GM12872 (cell line): Measurements from ENCODE around the gene IP6K3.

Source experiments
- TF ChIP-seq, protein P1 (sequence below): IDR thresholded peaks from 3 replicates; pipeline ENCODE4 v1.5.1; 2011; ENCODE audit warnings: low read depth, mild to moderate bottlenecking, low read length, moderate library complexity; ENCODE audit not compliant: insufficient read depth

The IP6K3 gene

DNA sequence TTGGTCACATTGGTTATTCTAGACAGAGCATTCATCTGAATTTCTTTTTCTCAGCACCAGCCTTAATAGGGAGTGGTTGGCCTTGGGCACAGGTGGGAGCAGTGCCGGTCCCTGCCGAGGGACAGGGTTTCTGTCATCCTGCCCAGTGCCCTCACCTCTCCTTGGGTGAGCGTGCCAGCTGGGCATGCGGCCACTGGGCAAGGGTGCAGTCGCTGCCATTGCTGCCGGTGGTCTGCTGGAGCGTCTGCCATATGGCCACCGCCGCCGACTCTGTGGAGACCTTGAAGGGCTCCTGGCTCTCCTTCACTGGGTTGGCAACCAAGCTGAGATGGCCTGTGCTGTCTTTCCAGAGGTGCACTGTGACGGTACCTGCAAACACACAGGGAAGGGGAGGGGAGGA lies 18.8 kb downstream of the IP6K3 start:
- TF ChIP-seq, protein P1, sequence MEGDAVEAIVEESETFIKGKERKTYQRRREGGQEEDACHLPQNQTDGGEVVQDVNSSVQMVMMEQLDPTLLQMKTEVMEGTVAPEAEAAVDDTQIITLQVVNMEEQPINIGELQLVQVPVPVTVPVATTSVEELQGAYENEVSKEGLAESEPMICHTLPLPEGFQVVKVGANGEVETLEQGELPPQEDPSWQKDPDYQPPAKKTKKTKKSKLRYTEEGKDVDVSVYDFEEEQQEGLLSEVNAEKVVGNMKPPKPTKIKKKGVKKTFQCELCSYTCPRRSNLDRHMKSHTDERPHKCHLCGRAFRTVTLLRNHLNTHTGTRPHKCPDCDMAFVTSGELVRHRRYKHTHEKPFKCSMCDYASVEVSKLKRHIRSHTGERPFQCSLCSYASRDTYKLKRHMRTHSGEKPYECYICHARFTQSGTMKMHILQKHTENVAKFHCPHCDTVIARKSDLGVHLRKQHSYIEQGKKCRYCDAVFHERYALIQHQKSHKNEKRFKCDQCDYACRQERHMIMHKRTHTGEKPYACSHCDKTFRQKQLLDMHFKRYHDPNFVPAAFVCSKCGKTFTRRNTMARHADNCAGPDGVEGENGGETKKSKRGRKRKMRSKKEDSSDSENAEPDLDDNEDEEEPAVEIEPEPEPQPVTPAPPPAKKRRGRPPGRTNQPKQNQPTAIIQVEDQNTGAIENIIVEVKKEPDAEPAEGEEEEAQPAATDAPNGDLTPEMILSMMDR, result no peak

DNA sequence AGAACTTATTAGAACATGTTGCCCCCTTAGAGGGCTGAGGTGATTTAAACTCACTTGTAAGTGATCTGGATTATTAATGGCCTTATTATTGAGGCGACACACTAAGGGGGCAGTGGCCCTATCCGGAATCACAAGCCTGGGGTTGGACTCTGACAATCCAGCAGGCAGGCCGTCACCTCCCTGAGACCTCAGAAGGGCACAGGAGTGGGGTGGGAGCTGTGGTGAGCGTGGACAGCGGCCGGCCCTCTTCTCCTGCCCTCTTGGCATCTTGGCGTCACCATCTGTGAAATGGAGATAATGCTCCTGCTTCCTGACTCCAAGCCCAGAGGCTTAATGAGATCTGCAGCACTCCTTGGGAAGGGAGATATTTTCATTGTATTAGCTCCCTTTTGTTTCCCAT lies 19.6 kb downstream of the IP6K3 start:
- TF ChIP-seq, protein P1, result no peak

DNA sequence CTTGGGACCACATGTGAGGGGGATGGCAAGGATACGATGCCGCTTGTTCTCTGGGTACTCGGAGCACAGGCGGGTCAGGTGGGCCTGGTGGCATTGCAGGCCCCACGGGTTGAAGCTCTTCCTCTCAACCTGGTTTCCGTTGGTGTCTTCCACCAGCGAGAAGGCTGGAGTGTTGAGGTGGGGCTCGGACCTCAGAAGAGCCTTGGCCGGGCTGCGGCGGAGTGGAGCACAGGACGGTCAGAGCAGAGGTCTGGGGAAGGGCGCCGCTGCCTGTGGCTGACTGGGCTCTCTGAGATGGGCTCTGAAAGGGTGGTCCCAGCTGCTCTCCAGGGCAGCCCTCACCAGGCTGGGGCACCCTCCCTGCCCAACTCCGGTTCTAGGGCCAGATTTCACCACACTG lies 20.0 kb downstream of the IP6K3 start:
- TF ChIP-seq, protein P1, result no peak

DNA sequence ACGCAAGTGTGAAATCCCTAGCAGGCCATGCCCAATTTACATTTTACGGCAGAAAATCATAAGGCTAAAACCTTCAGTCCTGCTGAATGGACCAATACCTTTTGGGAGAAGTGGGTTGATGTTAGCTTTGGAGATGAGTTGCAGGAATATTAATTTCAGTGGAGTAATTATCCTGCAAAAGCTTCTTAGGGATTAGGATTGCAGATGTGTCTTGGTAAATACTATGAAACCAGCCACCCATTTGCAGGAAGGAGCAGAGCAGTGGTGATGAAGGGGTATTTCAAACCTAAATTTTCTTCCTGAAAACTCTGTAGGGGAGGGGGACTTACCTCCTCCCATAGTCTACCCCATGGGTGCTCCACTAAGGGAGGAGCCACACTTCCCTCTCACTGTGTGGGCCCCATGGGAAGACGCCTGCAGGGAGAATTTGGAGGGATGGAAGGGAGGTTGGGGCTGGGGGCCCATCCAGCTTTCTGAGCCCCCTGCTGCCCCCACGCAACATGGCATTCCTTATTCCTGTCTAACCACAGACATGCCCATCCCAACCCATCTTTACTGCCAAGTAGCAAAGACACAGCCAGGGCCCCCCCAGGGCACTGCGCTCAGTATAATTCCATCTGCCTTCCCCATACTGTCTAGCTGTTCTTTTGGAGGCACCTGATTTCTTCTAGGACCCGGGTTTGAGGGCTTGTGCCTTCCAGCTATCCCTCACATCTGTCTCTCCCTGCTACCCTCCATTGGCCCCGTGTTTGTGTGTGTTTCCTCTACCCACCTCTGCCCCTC lies 20.6 kb downstream of the IP6K3 start:
- TF ChIP-seq, protein P1, result no peak

DNA sequence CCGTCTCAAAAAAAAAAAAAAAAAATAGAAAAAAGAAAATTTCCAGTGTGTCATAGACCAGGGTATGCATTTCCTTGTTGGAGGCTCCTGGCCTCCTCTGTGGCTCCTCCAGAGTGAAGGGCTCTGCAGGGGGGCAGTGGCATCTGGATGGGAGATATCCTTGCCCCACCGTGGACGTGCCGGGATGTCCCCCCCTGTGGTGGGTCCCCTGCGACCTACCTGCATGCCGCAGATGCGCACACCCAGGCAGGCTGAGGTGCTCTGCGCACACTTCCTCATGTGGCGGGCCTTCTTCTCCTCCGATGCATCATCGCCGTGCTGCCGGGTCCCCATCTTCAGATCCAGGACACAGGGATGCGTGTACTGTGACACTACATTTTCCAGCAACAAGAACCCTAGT lies 21.5 kb downstream of the IP6K3 start:
- TF ChIP-seq, protein P1, result no peak

DNA sequence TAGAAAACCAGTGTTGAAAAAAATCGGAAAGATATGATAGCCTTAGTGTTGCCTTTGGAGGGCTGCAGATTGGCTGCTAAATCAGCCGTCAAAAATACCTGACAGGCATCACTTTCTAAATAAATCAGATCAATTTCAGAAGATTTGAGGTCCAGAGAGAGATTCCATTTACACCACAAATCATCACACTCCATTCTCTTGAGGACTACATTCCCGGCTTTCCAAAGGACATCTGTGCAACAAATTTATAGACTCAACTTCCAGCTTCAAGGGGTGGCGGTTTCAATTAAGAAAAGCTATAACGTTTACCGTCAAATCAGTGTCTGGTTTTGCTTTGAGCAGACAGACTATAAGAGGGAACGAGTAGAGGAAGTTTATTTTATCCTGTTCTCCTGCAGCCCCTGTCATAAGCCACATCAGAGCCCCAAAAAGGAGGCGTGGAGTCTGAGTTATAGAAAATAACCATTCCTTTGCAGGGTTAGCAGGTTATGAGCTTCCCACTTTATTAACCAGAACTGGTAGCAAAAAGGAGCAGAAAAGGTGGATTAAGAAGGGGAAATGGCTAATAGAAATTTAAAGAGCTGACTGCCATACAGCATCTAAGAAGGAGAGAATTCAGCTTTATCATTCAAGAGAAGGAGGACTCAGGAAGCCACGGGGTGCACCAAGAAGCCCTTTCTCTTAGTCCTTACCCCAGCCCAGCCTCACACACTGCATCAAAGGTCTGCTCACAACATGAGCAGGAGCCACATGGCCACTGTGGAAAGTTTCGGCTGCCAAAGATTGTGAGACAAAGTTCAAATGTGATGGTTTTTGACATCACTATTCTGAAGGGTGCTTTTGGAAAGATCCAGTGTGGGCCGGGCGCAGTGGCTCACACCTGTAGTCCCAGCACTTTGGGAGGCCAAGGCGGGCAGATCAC lies 22.3 kb downstream of the IP6K3 start:
- TF ChIP-seq, protein P1, result no peak

DNA sequence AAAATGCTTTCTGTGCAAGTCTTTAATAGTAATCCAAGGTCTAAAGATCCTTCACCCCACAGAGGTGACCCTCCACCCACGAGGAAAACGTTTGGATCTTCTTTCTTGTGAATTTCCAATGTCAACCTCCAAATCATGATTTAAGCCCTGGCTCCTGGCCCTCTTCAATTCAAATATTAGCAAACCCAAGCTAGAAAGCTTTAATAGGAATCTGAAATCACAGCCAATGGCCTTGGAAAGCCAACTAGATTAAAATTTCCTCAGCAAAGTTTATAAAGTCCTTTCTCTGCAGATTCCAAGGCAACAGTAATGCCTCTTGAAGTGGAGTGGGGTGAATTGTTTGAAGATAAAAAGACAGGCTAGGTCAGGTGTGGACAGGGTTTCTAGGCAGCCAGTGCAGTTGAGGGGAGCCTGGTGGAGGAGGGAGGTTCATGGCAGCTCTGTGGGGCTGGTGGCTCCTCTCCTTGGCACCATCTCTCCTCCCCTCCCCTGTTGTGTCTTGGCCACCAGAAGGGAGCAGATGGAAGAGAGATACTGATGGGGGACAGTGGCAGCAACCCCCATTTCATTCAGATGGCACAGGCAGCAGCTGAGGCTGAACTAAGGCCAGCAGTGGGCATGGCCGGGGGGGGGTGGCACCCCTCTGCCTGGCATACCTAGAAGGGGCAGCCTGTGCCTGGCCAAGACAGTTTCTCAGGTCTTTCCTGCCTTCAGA lies 23.2 kb downstream of the IP6K3 start:
- TF ChIP-seq, protein P1, result no peak
